NCI-H146 (cell line): ENCODE results near the gene EFNB1.

Source experiments
- DNase-seq: peaks from one replicate; lab custom pipeline; 2025; lab: John Stamatoyannopoulos, UW

The EFNB1 gene

GRCh38 chrX:68883800-68884199, 55.0 kb downstream of the EFNB1 start:
- no peak for DNase-seq

- no peak for DNase-seq
Measured at GRCh38 chrX:68889249-68889648, 60.4 kb downstream of the EFNB1 start.
